Testis (tissue), 2 donors: Measurements from ENCODE around the gene CFAP46.

ENCODE experiments used
- CTCF ChIP-seq, 3 experiments: fragments of 450-650 bp in 2 of 3; fragments of 200-600 bp in 1 of 3; sonication (generic) in 1 of 3; IDR thresholded peaks; one replicate each; pipeline ENCODE4 v1.5.1; 2016 to 2019; ENCODE audit warnings: antibody characterized with exemption in 3 of 3, mild to moderate bottlenecking in 2 of 3, moderate library complexity in 1 of 3
- POLR2A ChIP-seq: fragments of 450-650 bp; IDR thresholded peaks from one replicate; pipeline ENCODE4 v1.6.1; 2017; ENCODE audit warnings: antibody characterized with exemption, mild to moderate bottlenecking, moderate library complexity

- TF ChIP-seq CTCF (IDR thresholded peaks at IDR 0.05): no peak
- TF ChIP-seq POLR2A: no peak
Measured at GRCh38 chr10:132828681-132829080, 113.7 kb downstream of the CFAP46 start.
